ENCODE results near the gene ECEL1. TPM values are rescaled to one million over a fixed set of nuclear protein-coding genes. Genes with fewer than 3 reads are reported as not detected.
A peak's percentile ranks its signal among the peaks of the same experiment; 100 is the strongest.
"Not testable (repeated sequence)": the region's sequence is repeated elsewhere in the genome, so short reads cannot be mapped to it uniquely, and the experiment has no call there.

ECEL1 gene
- total RNA-seq, 6 experiments from 2014 or later = 0.22 to 1.3 (median 0.83) TPM; not detected in 2

DNA sequence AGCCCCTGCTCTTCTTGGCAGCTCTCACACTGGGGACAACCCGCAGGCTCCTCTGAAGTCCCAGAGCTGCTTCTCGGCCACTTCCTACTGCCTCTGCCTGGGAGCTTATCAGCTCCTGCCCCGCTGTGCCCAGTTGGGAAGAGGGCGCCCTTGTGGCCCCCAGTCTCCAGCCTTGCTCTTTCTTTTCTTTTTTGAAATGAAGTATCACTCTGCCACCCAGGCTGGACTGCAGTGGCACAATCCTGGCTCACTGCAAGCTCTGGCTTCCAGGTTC lies 52.3 kb downstream of the ECEL1 start:
- 60% methylated on average over 1 of the region's 4 CpGs for WGBS (ENCODE audit: insufficient coverage, low coverage, low lambda C conversion rate, missing lambda C conversion rate)
- Histone ChIP-seq H3K4me1 (no peaks in the 10 kb centered on the region), H3K27me3 (no peaks in the 10 kb centered on the region), H3K4me3 (no peak overlapping the region), H3K27ac (no peak overlapping the region), H3K9me3 (no peaks in the 10 kb centered on the region), H3K36me3 (no peaks in the 10 kb centered on the region)
- DNase-seq = no peak
- no peak for ATAC-seq
- no peak for TF ChIP-seq CTCF (IDR thresholded peaks at IDR 0.05)
- intact Hi-C loops (cut with DNase I) = loop anchor here (5.0 to 10.0 kb wide), 3 partner anchors 89 to 533 kb away; partner anchors contain the start of genes CHRND (in 1 of the 2) and PRSS56 (in 1 of the 2)

- H3K27me3 ChIP-seq = no peaks in the 10 kb centered on the region
- TF ChIP-seq POLR2A (IDR thresholded peaks at IDR 0.05) (no peak), CTCF (IDR thresholded peaks at IDR 0.05) (no peak)
- intact Hi-C loops (cut with DNase I) = loop anchor here (5.0 to 10.0 kb wide), 3 partner anchors 90 to 532 kb away; partner anchors contain the start of genes CHRND (in 1 of the 2) and PRSS56 (in 1 of the 2)
- H3K36me3 ChIP-seq = no peaks in the 10 kb centered on the region
- DNase-seq (no peak), ATAC-seq (no peak)
- H3K27ac ChIP-seq = no peak overlapping the region
- H3K4me1 ChIP-seq = no peaks in the 10 kb centered on the region
- H3K9me3 ChIP-seq = no peaks in the 10 kb centered on the region
- H3K4me3 ChIP-seq = no peak overlapping the region
- WGBS (ENCODE audit: insufficient coverage, low coverage, low lambda C conversion rate, missing lambda C conversion rate) = 60% methylated on average over 3 of the region's 12 CpGs
These were observed 52.9 kb downstream of the ECEL1 start for GRCh38 chr2:232434563-232435374.

GRCh38 chr2:232434091-232434490 lies 53.5 kb downstream of the ECEL1 start:
- DNase-seq = no peak
- Histone ChIP-seq H3K27ac (no peak overlapping the region), H3K27me3 (no peaks in the 10 kb centered on the region), H3K4me1 (no peaks in the 10 kb centered on the region), H3K36me3 (no peaks in the 10 kb centered on the region), H3K9me3 (no peaks in the 10 kb centered on the region), H3K4me3 (no peak overlapping the region)
- TF ChIP-seq CTCF (IDR thresholded peaks at IDR 0.05) = no peak
- 74% methylated on average over 3 of the region's 9 CpGs for WGBS (ENCODE audit: insufficient coverage, low coverage, low lambda C conversion rate, missing lambda C conversion rate)
- no peak for ATAC-seq
- intact Hi-C loops (cut with DNase I) = loop anchor here (10.0 kb wide), 2 partner anchors 91 to 529 kb away; partner anchors contain the start of genes CHRND (in 1 of the 2) and PRSS56 (in 1 of the 2)

GRCh38 chr2:232433622-232434021 lies 54.0 kb downstream of the ECEL1 start:
- ATAC-seq, H3K27ac ChIP-seq, H3K4me3 ChIP-seq, H3K9me3 ChIP-seq, H3K36me3 ChIP-seq, H3K27me3 ChIP-seq, DNase-seq, H3K4me1 ChIP-seq: not testable (repeated sequence)
- 92% methylated on average over 8 of the region's 9 CpGs for WGBS (ENCODE audit: insufficient coverage, low coverage, low lambda C conversion rate, missing lambda C conversion rate)
- intact Hi-C loops (cut with DNase I) = loop anchor here (10.0 kb wide), 2 partner anchors 91 to 529 kb away; partner anchors contain the start of genes CHRND (in 1 of the 2) and PRSS56 (in 1 of the 2)

- no peaks in the 10 kb centered on the region for H3K36me3 ChIP-seq
- 37% methylated on average over 3 of the region's 16 CpGs for WGBS (ENCODE audit: insufficient coverage, low coverage, low lambda C conversion rate, missing lambda C conversion rate)
- H3K4me1 ChIP-seq = no peaks in the 10 kb centered on the region
- ATAC-seq (peak in 3 of 4 donors; percentile 8 to 39 (median 29)), DNase-seq (no peak)
- intact Hi-C loops (cut with DNase I) = loop anchor here (10.0 kb wide), 2 partner anchors 92 to 528 kb away; partner anchors contain the start of genes CHRND (in 1 of the 2) and PRSS56 (in 1 of the 2)
- H3K27me3 ChIP-seq = no peaks in the 10 kb centered on the region
- H3K9me3 ChIP-seq = no peaks in the 10 kb centered on the region
- H3K27ac ChIP-seq = no peak overlapping the region
- no peak overlapping the region for H3K4me3 ChIP-seq
- peak in 1 of 4 donors; percentile 6 for TF ChIP-seq CTCF (IDR thresholded peaks at IDR 0.05)
- TF ChIP-seq POLR2A (IDR thresholded peaks at IDR 0.05) = no peak
These were observed 54.9 kb downstream of the ECEL1 start for GRCh38 chr2:232432598-232433184.

All from right lobe of liver (tissue), 6 donors.